NCI-H82 treated with DMSO at 0.1 percent for 48 hours (cell line): ENCODE data around the gene ARIH1.
"Not testable (repeated sequence)": the region's sequence is repeated elsewhere in the genome, so short reads cannot be mapped to it uniquely, and the experiment has no call there.

Experiments used
- DNase-seq: peaks from one replicate; lab custom pipeline; 2025; ENCODE audit not compliant: unreplicated experiment; lab: John Stamatoyannopoulos, UW

ARIH1 gene

DNA sequence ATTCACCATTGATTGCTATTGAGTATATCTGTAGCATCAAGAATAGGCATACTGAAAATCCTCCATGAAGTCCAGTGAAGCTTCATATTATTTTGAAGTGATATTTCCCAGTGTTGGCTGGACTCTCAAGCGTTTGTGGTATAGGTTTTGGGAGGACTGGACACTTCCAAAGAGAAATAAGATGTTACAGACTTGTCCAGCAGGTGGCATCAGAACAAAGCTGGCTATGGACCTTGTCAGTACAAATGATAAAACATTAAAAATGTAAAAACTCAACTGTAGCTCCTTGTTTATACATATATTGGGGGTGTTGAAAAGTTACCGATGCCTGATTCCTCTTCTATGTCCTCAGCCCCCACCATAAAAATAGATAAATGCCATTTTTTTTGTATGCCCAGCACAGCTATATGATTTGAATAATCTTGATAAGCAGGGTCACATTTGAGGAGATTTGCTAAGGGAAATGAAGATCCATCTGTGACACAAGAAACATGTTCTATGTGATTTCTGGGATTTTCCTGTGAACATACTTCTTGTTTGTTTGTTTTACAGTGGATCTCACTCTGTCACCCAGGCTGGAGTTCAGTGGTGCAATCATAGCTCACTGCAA is 125.8 kb downstream of the ARIH1 start:
- DNase-seq: no peak

DNA sequence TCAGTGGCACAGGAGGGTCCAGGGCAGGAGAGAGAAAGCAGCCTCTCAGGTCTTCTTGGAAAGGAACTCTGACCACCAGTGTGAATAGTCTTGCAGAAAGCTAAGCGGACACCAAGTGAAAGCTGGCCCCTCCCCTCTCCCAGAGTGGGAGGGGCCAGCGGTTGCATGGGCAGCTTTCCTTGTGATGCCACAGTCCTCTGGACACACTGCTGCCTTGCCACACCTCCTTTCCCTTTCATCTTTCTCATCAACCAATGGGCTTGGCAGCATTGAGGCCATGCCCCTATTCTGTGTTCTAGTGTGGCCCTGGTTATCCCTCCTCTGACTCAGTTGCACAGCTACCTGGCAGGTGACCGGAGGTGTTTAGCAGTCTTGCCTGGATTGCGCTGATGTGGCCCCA is 130.7 kb downstream of the ARIH1 start:
- no peak for DNase-seq

DNA sequence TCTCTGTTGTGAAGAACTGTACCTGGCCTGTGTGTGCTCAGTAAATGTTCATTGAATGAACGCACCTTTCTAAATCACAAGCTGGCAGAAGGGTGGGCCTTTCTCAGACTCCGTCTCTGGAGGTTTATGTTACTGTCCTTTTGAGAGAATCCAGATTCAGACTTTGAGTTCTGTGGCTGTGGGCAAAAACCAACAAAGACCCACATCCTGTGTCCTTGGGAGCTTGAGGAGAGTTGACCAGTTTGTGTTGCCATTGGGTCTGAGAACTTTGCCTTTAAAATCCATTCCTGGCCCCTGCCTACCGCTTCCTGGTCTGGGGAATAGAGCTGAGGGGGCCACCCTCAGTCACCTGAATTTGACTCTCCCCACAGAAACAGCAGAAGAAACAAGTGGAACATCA is 134.0 kb downstream of the ARIH1 start:
- DNase-seq: not testable (repeated sequence)

DNA sequence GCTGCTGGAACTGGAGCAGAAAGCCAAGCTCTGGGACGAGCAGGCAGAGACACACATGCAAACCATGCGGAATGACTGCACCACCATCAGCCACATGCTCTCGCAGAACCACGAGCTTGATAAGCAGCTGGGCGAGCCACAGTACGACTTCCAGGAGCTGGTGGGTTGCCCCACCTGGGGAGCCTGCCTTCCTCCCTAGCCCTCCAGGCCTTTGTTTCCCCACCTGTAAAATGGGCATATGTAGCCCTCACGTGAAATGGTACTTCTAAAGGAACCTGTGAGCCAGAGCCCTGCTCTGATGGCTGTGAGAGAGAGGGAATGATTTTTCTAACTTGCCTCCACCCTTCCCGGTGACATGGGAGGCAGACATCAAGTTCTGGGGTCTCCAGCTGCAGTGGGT is 135.7 kb downstream of the ARIH1 start:
- DNase-seq: no peak

DNA sequence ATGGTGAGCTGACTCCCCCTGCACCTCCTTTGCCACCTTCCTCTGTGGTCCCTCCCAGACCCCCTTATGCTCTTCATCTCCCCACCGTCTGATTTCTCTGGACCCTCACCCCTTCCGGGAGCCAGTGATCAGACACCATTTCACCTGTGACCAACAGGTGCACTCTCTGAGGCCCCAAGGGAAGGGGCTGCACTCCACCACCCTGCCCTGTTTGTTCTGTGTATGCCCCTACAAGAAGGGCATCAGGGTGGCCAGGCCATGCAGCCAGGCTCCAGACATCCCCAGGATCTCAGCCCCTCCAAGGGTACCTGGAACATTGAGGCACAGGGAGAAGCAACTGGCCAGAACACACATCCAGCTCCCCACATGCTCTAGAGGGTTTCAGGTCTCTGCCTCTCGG is 138.2 kb downstream of the ARIH1 start:
- DNase-seq: not testable (repeated sequence)

DNA sequence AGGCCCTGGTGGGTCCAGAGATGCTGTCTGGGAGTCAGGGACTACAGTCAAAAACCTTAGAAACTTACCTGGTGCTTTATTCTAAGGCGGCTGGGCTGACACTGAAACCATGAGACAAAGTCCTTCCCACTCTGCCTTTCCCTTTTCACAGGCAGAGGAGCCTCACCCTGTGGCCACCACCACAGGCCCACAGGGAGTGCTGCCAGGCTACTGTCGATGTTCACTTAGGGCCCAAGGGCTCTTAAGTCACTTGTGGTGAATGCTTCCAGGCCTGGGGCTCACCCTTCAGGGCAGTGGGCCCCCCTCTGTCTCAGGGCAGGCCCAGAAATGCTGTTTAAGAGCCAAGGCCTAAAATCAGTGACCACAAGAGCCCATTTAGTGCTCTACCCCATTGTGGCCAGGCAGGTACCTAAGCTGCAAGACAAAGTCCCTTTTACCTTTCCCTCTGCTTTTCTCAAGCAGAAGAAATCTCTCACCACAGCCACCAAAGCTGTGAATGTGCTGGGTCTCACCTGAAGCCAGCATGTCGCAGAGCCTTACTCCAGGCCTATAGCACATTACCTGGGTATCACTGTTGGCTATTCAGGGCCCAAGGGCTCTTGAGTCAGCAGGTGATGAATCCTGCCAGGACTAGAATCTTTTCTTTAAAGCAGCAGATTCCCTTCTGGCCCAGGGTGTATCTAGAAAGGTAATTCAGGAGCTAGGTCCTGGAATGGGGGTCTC is 140.8 kb downstream of the ARIH1 start:
- DNase-seq: no peak

DNA sequence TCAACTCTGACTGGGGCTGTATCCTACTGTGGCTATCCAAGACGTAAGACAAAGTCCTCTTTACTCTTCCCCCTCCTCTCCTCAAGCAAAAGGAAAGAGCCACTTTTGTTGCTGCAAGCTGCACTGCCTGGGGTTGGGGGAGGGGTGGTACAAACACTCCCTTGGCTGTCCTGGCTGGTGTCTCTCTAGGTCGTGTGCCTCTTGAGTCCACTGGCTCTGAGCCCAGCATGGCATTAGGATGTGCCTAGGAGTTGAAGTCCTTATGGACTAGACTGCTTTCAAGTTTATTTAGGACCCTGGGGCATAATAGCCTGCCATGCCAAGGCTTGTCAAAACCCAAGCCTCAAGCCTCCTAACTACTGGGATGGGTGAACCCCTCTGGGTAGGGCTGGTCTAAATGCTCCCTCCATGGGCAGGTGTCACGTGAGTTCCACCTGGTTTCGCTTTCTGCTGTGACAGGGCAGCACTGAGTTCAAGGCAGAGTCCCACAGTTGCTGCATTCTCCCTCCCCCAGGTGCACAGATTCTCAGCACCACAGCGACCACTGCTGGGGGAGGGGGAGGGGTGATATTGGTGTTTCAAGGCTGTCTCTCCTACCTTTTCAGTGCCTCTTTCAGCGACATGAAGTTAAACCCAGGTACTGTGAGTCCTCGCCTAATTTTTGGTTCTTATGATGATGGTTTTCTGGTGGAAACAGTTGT is 141.6 kb downstream of the ARIH1 start:
- DNase-seq: not testable (repeated sequence)

DNA sequence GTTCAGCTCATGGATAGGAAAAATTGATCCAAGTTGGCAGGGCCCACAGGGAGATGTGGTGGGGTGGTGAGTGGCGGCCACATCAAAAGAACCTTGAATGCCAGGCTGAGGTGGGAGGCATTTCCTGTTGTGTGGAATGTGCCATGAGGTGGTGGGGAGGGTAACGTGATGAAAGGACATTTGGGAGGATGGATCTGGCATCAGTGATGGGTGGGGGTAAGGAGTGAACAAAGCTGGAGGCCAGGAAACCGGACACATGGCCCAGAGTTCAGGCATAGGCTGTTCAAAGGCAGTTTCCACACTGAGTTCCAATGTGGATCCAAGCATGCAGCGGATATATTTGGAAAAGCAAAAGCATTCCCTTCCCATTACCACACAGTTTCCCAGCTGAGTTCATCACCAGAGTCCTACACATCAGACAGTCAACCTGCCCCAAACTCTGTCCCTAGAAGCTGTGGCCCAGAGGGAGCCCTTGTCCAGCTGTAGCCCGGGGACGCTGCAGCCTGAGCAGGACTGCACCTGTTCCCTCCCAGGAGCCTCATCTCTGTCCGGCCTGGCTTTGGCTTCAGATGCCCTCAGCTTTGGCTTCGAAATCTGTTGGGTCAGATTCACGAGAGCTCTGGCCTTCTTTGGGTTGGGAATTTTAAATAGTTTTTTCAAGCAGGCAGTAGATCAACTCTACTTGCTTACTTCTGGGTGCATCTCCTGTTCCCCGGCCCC is 142.5 kb downstream of the ARIH1 start:
- DNase-seq: no peak

DNA sequence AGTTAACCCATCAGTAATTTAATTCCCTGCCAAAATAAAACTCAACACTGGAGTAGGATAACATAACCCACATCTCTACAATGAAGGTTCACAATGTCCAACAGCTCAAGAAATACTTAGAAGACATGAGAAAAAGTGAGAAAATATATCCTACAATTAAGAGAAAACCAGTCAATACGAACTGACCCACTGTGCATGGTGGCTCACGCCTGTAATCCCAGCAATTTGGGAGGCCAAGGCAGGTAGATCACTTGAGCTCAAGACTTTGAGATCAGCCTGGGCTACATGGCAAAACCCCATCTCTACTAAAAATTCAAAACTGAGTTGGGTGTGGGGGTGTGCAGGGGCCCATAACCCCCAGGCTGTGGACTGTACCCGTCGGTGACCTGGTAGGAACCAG is 149.7 kb downstream of the ARIH1 start:
- DNase-seq: not testable (repeated sequence)

DNA sequence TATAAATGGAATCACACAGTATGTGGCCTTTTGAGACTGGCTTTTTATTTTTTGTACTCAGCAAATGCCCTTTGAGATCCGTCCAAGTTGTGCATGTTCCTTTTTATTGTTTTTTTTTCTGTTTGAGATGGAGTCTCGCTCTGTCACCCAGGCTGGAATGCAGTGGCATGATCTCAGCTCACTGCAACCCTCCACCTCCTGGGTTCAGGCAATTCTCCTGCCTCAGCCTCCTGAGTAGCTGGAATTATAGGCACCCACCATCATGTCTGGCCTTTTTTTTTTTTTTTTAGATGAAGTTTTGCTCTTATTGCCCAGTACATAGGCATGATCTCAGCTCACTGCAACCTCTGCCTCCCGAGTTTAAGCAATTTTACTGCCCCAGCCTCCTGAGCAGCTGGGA is 152.0 kb downstream of the ARIH1 start:
- DNase-seq: not testable (repeated sequence)

DNA sequence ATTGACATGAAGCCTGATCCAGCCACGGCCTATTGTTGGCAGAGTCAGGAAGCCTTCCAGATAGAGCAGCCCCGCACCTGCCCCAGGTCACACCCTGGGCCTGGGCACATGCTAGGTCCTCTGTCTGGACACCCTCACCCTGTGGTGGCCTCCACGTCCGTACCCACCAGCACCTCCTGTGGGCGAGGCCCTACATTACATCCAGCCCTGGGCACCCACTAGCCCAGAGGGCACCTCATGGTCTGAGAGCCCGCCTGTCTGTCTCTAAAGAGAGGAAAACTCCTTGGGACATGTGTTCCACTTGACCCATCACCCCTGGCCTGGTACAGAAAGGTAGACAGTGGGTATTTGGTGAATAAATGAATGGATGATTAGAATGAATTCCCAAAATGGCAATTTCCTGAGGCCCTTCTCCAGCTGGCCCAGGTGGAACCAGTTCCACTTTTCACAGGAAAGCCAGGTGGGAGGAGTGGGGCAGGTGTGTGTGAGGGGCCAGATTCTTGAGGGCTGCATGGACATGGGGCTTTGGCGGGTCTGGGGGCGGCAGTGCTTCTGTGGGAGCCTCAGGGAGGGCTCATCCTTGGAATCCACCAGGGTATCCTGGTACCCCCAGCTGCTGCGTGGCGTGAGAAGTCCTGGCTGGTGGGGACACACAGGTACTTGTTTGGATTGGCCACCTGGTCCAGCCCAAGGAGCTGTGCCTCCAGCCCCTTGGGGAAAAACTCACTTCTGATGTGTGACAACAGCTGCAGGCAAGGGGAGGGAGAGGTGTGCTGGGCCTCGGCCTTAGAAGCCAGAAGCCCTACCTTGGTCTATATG is 154.3 kb downstream of the ARIH1 start:
- DNase-seq: not testable (repeated sequence)

DNA sequence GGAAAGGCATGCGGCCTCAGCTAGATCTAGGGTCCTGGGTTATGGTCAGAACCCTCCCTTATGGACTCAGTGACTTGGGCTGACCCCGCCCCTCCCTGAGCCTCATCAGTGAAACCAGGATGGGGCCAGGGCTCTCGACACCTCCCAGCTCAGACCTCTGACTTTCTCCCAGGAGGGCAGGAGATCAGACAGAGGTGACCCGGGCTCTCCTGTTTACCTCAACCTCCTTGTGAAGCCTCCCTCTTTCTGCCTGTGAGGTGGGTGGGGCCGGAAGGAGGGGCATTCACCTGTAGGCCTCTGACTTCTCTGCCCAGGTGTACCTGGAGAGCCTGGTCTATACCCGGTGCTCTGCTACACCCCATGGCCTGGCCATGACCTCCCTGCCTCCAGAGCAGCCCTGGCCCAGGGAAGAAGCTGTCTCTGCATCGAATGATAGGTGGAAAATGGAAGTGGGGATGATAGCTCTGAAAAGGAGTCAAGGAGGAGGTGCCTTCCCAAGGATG is 155.0 kb downstream of the ARIH1 start:
- not testable (repeated sequence) for DNase-seq

DNA sequence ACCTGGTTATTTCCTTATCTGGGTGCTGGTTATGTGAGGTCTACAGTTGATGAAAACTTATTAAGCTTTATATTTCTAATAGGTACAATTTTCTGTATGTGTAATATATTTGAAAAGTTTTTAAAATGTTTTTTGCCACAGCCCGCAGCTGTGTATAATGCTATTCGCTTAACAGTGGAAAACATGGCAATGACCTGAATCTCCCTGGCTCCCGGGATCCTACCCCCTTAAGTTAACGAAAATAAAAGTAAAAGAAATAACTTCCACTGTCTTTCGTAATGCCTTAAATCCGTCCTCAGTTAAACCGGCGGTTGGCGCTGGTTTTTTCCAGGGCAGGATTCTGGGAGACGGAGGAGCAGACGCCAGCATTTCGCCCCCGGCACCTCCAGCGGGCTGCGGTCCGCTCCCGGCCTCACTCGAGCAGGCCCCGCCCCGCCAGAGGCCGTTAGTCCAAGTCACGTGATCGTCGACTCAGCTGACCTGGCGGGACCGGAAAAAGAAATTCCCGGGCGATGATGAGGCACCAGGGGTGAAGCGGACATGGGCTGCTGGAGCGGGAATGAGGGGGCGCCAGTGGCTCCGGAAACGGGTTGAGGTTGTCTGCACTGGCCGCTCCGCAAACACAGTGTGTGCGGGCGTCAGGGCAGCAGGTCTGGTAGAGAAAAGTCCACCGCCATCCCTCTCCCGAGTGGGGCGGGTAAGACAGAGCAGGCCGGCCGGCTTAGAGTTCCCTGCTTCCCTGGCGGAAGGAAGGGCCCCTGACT is 162.6 kb downstream of the ARIH1 start:
- DNase-seq: not testable (repeated sequence)

DNA sequence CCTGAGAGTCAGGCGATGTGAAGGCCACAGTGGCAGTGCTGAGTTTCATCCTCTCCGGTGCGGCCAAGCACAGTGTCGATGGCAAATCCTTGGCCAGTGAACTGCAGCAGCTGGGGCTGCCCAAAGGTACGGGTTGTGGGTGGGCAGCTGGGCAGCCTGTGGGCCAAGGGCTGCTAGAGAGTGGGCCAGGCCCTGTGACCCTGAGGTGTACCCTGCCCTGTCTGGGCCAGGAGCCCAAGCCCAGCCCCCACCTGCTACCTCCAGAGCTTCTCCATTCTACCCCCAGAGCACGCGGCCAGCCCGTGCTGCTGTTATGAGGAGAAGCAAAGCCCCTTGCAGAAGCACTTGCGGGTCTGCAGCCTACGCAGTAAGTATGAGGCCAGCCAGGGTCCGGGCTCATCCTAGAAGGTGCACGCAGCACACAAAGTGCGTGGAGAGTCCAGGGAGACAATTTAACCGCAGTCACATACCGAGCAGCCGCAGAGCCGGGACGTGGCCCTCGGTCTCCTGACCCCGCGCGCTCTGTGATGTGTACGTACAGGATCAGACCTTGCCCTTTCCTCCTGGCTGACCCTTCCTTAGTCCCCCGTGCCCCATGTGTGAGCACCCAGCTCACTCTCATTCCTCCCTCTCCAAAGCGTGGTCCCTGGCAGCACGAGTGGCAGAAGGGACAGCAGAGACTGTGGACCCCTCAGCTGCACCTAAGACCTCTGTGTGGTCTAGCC is 165.8 kb downstream of the ARIH1 start:
- not testable (repeated sequence) for DNase-seq

DNA sequence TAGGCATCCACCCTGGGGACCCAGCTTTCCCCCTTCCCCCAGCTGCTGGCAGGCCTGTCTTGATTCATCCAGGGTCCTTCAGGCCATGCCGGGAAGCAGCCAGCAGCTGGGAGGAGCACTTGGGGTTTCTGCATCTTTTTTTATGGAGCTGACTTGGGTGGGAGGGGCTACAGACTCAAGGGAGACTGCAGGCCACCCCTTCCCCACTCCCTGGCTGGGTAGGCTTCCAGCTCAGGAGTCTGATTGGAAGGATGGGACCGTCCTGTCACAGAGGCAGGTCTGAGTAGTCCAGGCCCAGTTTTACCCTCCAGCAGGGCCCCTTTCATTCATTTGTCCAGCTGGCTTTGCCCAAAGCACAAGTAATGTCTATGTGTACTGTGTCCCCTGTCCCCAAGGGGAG is 168.1 kb downstream of the ARIH1 start:
- not testable (repeated sequence) for DNase-seq

DNA sequence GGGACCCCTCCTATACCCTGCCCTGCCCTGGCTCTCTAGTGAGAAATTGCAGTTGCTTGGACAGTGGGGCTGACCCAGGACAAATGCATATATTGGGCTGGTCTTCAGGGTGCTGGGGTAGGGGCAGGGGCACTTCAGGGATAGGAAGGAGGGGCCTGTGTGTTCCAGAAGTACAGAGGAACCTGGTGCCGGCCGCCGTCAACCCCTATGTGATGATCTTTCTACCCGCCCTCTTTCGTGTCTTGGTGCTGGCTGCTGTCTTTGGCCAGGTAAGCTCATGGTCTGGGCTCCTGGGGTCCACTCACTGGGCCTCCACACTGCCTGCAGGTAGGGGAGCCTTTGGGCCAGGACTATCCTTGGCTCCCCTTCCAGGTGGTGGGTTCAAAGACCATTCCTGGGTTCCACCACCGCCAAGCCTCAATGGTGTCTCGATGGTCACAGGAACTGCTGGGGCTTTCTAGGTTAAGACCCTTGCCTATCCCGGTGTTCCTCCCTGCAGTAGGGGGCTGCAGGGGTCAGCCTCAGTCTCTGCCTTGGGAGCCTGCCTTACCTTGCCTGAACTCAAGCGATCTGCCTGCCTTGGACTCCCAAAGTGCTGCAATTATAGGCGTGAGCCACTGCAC is 174.6 kb downstream of the ARIH1 start:
- not testable (repeated sequence) for DNase-seq
